CD4-positive, alpha-beta T cell (primary cell): ENCODE measurements around the gene CYP4F2. TPM values are rescaled to one million over a fixed set of nuclear protein-coding genes. Genes with fewer than 3 reads are reported as not detected.
"Not testable (repeated sequence)": the region's sequence is repeated elsewhere in the genome, so short reads cannot be mapped to it uniquely, and the experiment has no call there.

Source experiments
- ATAC-seq: fragments of 200-7000 bp; cut with Tn5 transposase; one replicate; pipeline ENCODE4 v1.10.0; 2022; ENCODE audit warnings: mild to moderate bottlenecking; ENCODE audit not compliant: poor library complexity
- CTCF ChIA-PET: fragments of 350-600 bp; sonication (Branson Sonifier 250); formaldehyde crosslinking; loops from one replicate; lab custom pipeline; 2021; ENCODE audit warnings: antibody characterized with exemption, inconsistent platforms; lab: Charles Lee
- POLR2A ChIA-PET: fragments of 350-600 bp; sonication (Branson Sonifier 250); formaldehyde crosslinking; loops from one replicate; lab custom pipeline; 2021; ENCODE audit warnings: antibody characterized with exemption, inconsistent platforms; lab: Charles Lee
- DNase-seq, 14 experiments: peaks; one replicate each; pipeline ENCODE4 v3.0.0-alpha.2; 2013 to 2020; ENCODE audit warnings: mixed read lengths in 2 of 14
- H3K27ac ChIP-seq, 2 donors: one replicate each; pipeline versions ENCODE4 v1.5.1 to v1.7.0; 2013; ENCODE audit warnings: low read length in 2 of 2, low read depth in 1 of 2, mild to moderate bottlenecking in 1 of 2
- H3K27me3 ChIP-seq, 2 experiments: 1 replicate in 1 of 2; 2 replicates in 1 of 2; pipeline versions ENCODE4 v1.6.1 to v1.7.0; 2013; ENCODE audit warnings: low read length in 2 of 2, control low read depth in 1 of 2, mild to moderate bottlenecking in 1 of 2, moderate library complexity in 1 of 2; ENCODE audit not compliant: insufficient read depth in 2 of 2, control insufficient read depth in 1 of 2
- H3K36me3 ChIP-seq: one replicate; pipeline ENCODE4 v1.6.1; 2013; ENCODE audit warnings: low read length, control low read depth; ENCODE audit not compliant: insufficient read depth
- H3K4me1 ChIP-seq: one replicate; pipeline ENCODE4 v1.6.1; 2013; ENCODE audit warnings: low read length, control low read depth; ENCODE audit not compliant: insufficient read depth
- H3K4me3 ChIP-seq: one replicate; pipeline ENCODE4 v1.5.1; 2013; ENCODE audit warnings: mild to moderate bottlenecking, low read length, moderate library complexity
- H3K9me3 ChIP-seq, 2 experiments: 1 replicate in 1 of 2; 2 replicates in 1 of 2; pipeline versions ENCODE4 v1.6.1 to v1.7.0; 2013; ENCODE audit warnings: low read length in 2 of 2, mild to moderate bottlenecking in 2 of 2, control low read depth in 1 of 2, moderate library complexity in 1 of 2; ENCODE audit not compliant: control insufficient read depth in 1 of 2, insufficient read depth in 1 of 2
- H3K27ac Mint-ChIP-seq: one replicate; pipeline ENCODE4 v1.8.0; 2020; ENCODE audit warnings: mixed read lengths
- H3K27me3 Mint-ChIP-seq: one replicate; pipeline ENCODE4 v1.8.0; 2021; ENCODE audit warnings: mixed read lengths
- H3K36me3 Mint-ChIP-seq: one replicate; pipeline ENCODE4 v1.8.0; 2021; ENCODE audit warnings: low read depth, mixed read lengths
- H3K4me1 Mint-ChIP-seq: one replicate; pipeline ENCODE4 v1.8.0; 2021; ENCODE audit warnings: low read depth, mixed read lengths
- H3K4me3 Mint-ChIP-seq: one replicate; pipeline ENCODE4 v1.8.0; 2020; ENCODE audit warnings: mild to moderate bottlenecking, mixed read lengths
- H3K9me3 Mint-ChIP-seq: one replicate; pipeline ENCODE4 v1.8.0; 2020; ENCODE audit warnings: mixed read lengths
- CTCF ChIP-seq: fragments of 200-600 bp; IDR thresholded peaks from one replicate; pipeline ENCODE4 v1.8.0; 2022; ENCODE audit warnings: antibody characterized with exemption, mild to moderate bottlenecking
- intact Hi-C, 2 experiments: fragments of 100-400 bp; cut with DNase I in 1 of 2; cut with micrococcal nuclease in 1 of 2; formaldehyde crosslinking; loops; one replicate each; pipeline versions ENCODE4 v1.15.1 to v1.9.0; 2023 to 2025; cut with DNase I, micrococcal nuclease
- total RNA-seq, 174 experiments: library from RNA in 2 of 174; stranded (reverse) in 2 of 174; gene quantifications; one replicate each; pipeline ENCODE4 v1.2.3 and lab custom pipeline; 2021 to 2026

The CYP4F2 gene
- total RNA-seq, 2 experiments from 2014 or later = not detected

- ATAC-seq (no peak), DNase-seq (no peak)
- no peak for TF ChIP-seq CTCF
- Mint-ChIP-seq H3K4me3 (no peak overlapping the region), H3K9me3 (no peaks in the 10 kb centered on the region), H3K27ac (no peak overlapping the region), H3K4me1 (peaks cover 8% of the 10 kb centered on the region), H3K27me3 (no peaks in the 10 kb centered on the region), H3K36me3 (peaks cover 4% of the 10 kb centered on the region)
- ChIA-PET CTCF (no interaction called here), POLR2A (no interaction called here)
- Histone ChIP-seq H3K4me3 (no peak overlapping the region), H3K9me3 (no peaks in the 10 kb centered on the region), H3K27ac (no peak overlapping the region), H3K36me3 (no peaks in the 10 kb centered on the region), H3K27me3 (no peaks in the 10 kb centered on the region), H3K4me1 (peaks cover 13% of the 10 kb centered on the region)
- intact Hi-C loops = loop anchor here in 1 of 2 experiments (10.0 kb wide), 1 partner anchor 243 kb away; the partner anchor contains the start of gene TPM4
Measured at GRCh38 chr19:15831626-15832025, 66.2 kb downstream of the CYP4F2 start.

GRCh38 chr19:15829786-15830185 lies 68.1 kb downstream of the CYP4F2 start:
- ATAC-seq = no peak
- no peak for TF ChIP-seq CTCF
- H3K4me3 ChIP-seq = no peak overlapping the region
- Mint-ChIP-seq H3K4me3 (no peak overlapping the region), H3K4me1 (no peaks in the 10 kb centered on the region), H3K27ac (no peak overlapping the region), H3K36me3 (no peaks in the 10 kb centered on the region), H3K9me3 (no peaks in the 10 kb centered on the region), H3K27me3 (no peaks in the 10 kb centered on the region)
- CTCF ChIA-PET = no interaction called here
- H3K4me1 ChIP-seq = no peaks in the 10 kb centered on the region
- H3K27ac ChIP-seq = no peak overlapping the region
- H3K36me3 ChIP-seq = no peaks in the 10 kb centered on the region
- intact Hi-C loops = loop anchor here in 1 of 2 experiments (10.0 kb wide), 1 partner anchor 245 kb away; the partner anchor contains the start of gene TPM4
- H3K27me3 ChIP-seq = no peaks in the 10 kb centered on the region
- DNase-seq = no peak
- no peaks in the 10 kb centered on the region for H3K9me3 ChIP-seq
- POLR2A ChIA-PET = interaction anchor here (1.2 kb wide), 1 partner anchor 15 kb away, joined by 4 read pairs; no protein-coding TSS in a partner anchor

- H3K4me3 Mint-ChIP-seq = no peak overlapping the region
- intact Hi-C loops = no loop called here
Measured at GRCh38 chr19:15829306-15829698, 68.6 kb downstream of the CYP4F2 start.

GRCh38 chr19:15828611-15829305 lies 69.1 kb downstream of the CYP4F2 start:
- H3K4me3 Mint-ChIP-seq, H3K27me3 ChIP-seq, H3K4me1 Mint-ChIP-seq, H3K36me3 Mint-ChIP-seq, H3K27ac Mint-ChIP-seq, ATAC-seq, H3K4me3 ChIP-seq, H3K27ac ChIP-seq, H3K36me3 ChIP-seq, H3K9me3 ChIP-seq, CTCF ChIA-PET, H3K4me1 ChIP-seq, DNase-seq, H3K9me3 Mint-ChIP-seq, POLR2A ChIA-PET, H3K27me3 Mint-ChIP-seq, intact Hi-C loops: not testable (repeated sequence)

More at GRCh38 chr19:15829306-15829698, 68.6 kb downstream of the CYP4F2 start:
- Mint-ChIP-seq H3K27ac (no peak overlapping the region), H3K9me3 (no peaks in the 10 kb centered on the region), H3K36me3 (no peaks in the 10 kb centered on the region), H3K4me1 (no peaks in the 10 kb centered on the region), H3K27me3 (no peaks in the 10 kb centered on the region)
- no peak for ATAC-seq
- no peaks in the 10 kb centered on the region for H3K4me1 ChIP-seq
- H3K36me3 ChIP-seq = no peaks in the 10 kb centered on the region
- no peaks in the 10 kb centered on the region for H3K27me3 ChIP-seq
- no peak for TF ChIP-seq CTCF
- no peak overlapping the region for H3K4me3 ChIP-seq
- H3K27ac ChIP-seq = no peak overlapping the region
- DNase-seq = no peak
- H3K9me3 ChIP-seq = no peaks in the 10 kb centered on the region
- ChIA-PET POLR2A (no interaction called here), CTCF (no interaction called here)
